GM18870 (cell line): ENCODE measurements around the gene MGAT5.

Source experiments
- ATAC-seq: cut with Tn5 transposase; IDR thresholded peaks from one replicate; pipeline ENCODE4 v1.9.1; 2021; ENCODE audit warnings: moderate library complexity; ENCODE audit not compliant: unreplicated experiment

The MGAT5 gene

GRCh38 chr2:134411828-134412638 lies 158.2 kb downstream of the MGAT5 start:
- ATAC-seq: peak; percentile 94

GRCh38 chr2:134412639-134412999 lies 158.7 kb downstream of the MGAT5 start:
- no peak for ATAC-seq

- no peak for ATAC-seq
These were observed 159.6 kb downstream of the MGAT5 start for GRCh38 chr2:134413430-134413829.

GRCh38 chr2:134413912-134414311 lies 160.0 kb downstream of the MGAT5 start:
- no peak for ATAC-seq

- no peak for ATAC-seq
These were observed 162.1 kb downstream of the MGAT5 start for GRCh38 chr2:134416018-134416417.

GRCh38 chr2:134416637-134417036 lies 162.8 kb downstream of the MGAT5 start:
- ATAC-seq: no peak

GRCh38 chr2:134417968-134418582 lies 164.2 kb downstream of the MGAT5 start:
- no peak for ATAC-seq

- no peak for ATAC-seq
These were observed 166.4 kb downstream of the MGAT5 start for GRCh38 chr2:134420259-134420658.

GRCh38 chr2:134420920-134421319 lies 167.0 kb downstream of the MGAT5 start:
- ATAC-seq: no peak

GRCh38 chr2:134421556-134422328 lies 167.9 kb downstream of the MGAT5 start:
- ATAC-seq: no peak

- ATAC-seq: no peak
These were observed 172.0 kb downstream of the MGAT5 start for GRCh38 chr2:134425724-134426496.

- ATAC-seq: no peak
These were observed 172.8 kb downstream of the MGAT5 start for GRCh38 chr2:134426721-134427120.

GRCh38 chr2:134429886-134430285 lies 176.0 kb downstream of the MGAT5 start:
- ATAC-seq: no peak

GRCh38 chr2:134431838-134432434 lies 178.1 kb downstream of the MGAT5 start:
- no peak for ATAC-seq

GRCh38 chr2:134432435-134432883 lies 178.6 kb downstream of the MGAT5 start:
- no peak for ATAC-seq

- ATAC-seq: no peak
These were observed 179.6 kb downstream of the MGAT5 start for GRCh38 chr2:134433469-134433868.

GRCh38 chr2:134433979-134434378 lies 180.1 kb downstream of the MGAT5 start:
- no peak for ATAC-seq

GRCh38 chr2:134435505-134435904 lies 181.6 kb downstream of the MGAT5 start:
- no peak for ATAC-seq

- no peak for ATAC-seq
These were observed 182.1 kb downstream of the MGAT5 start for GRCh38 chr2:134435936-134436335.

GRCh38 chr2:134436706-134437105 lies 182.8 kb downstream of the MGAT5 start:
- no peak for ATAC-seq

- ATAC-seq: no peak
These were observed 184.5 kb downstream of the MGAT5 start for GRCh38 chr2:134438371-134438770.
